ENCODE measurements around the gene CDK9. TPM values are rescaled to one million over a fixed set of nuclear protein-coding genes. Genes with fewer than 3 reads are reported as not detected.

The CDK9 gene
- total RNA-seq, 2 experiments from 2014 or later, result 80.0 to 136 TPM

GRCh38 chr9:127769929-127770582 lies 15.8 kb upstream of the CDK9 start:
- no peaks in the 10 kb centered on the region for H3K9me3 ChIP-seq (ENCODE audit: low read length)
- BruUV-seq (replicated peaks), result no TSS peak
- H3K4me1 ChIP-seq (ENCODE audit: insufficient read depth, low read length, poor library complexity, severe bottlenecking), result peaks cover 63% of the 10 kb centered on the region
- ChIA-PET CTCF (ENCODE audit: unreplicated experiment) (interaction anchor here (0.6 kb wide), 1 partner anchor 16 kb away, joined by 3 read pairs; the partner anchor contains the start of gene CDK9), POLR2A (interaction anchor here (1.1 kb wide), 1 partner anchor 16 kb away, joined by 3 read pairs; the partner anchor contains the start of gene CDK9)
- DNase-seq (ENCODE audit: low spot score), result no peak
- TF ChIP-seq CTCF (conservative IDR thresholded peaks at IDR 0.05; ENCODE audit: low read length) (0 out of 2 replicates have a peak, but pooled peaks have one; percentile 18), EZH2phosphoT487 (IDR thresholded peaks at IDR 0.05; ENCODE audit: borderline replicate concordance, low read depth, low read length) (no peak)
- no peaks in the 10 kb centered on the region for H3K9me2 ChIP-seq (ENCODE audit: insufficient read depth, low read length)
- H3K4me2 ChIP-seq (ENCODE audit: low read length), result peak overlapping the region; percentile 98
- peaks cover 72% of the 10 kb centered on the region for H3K36me3 ChIP-seq (ENCODE audit: insufficient read depth, low read length)
- 0 out of 2 replicates have a peak, but pooled peaks cover 6% of the 10 kb centered on the region for H4K20me1 ChIP-seq (ENCODE audit: insufficient read depth, low read length)
- peak overlapping the region; percentile 69 for H3K4me3 ChIP-seq (ENCODE audit: low read depth, low read length, poor library complexity, severe bottlenecking)
- intact Hi-C loops (cut with micrococcal nuclease; ENCODE audit: unreplicated experiment), result no loop called here
- no peak overlapping the region for H2AFZ ChIP-seq (ENCODE audit: low read length)
- H3K79me2 ChIP-seq (ENCODE audit: insufficient read depth, low read depth, low read length), result peaks cover 23% of the 10 kb centered on the region
- H3K27ac ChIP-seq (ENCODE audit: low read depth, low read length, poor library complexity, severe bottlenecking), result peak overlapping the region; percentile 30

- POLR2A ChIA-PET, result interaction anchor here (0.7 to 1.2 kb wide), 5 partner anchors 9 to 35 kb away, joined by 3 to 5 read pairs (median 3); no protein-coding TSS in a partner anchor
- intact Hi-C loops (cut with micrococcal nuclease; ENCODE audit: unreplicated experiment), result no loop called here
Measured at GRCh38 chr9:127770583-127770904, 15.3 kb upstream of the CDK9 start.

More at GRCh38 chr9:127770583-127770904, 15.3 kb upstream of the CDK9 start:
- no peak for TF ChIP-seq EZH2phosphoT487 (IDR thresholded peaks at IDR 0.05; ENCODE audit: borderline replicate concordance, low read depth, low read length)
- no peak for TF ChIP-seq CTCF (conservative IDR thresholded peaks at IDR 0.05; ENCODE audit: low read length)
- Histone ChIP-seq H3K27ac (ENCODE audit: low read depth, low read length, poor library complexity, severe bottlenecking) (peak overlapping the region; percentile 30), H3K79me2 (ENCODE audit: insufficient read depth, low read depth, low read length) (peaks cover 28% of the 10 kb centered on the region), H3K36me3 (ENCODE audit: insufficient read depth, low read length) (peaks cover 68% of the 10 kb centered on the region), H2AFZ (ENCODE audit: low read length) (no peak overlapping the region), H4K20me1 (ENCODE audit: insufficient read depth, low read length) (0 out of 2 replicates have a peak, but pooled peaks cover 6% of the 10 kb centered on the region), H3K9me2 (ENCODE audit: insufficient read depth, low read length) (no peaks in the 10 kb centered on the region), H3K4me3 (ENCODE audit: low read depth, low read length, poor library complexity, severe bottlenecking) (peak overlapping the region; percentile 69), H3K9me3 (ENCODE audit: low read length) (no peaks in the 10 kb centered on the region), H3K4me1 (ENCODE audit: insufficient read depth, low read length, poor library complexity, severe bottlenecking) (peaks cover 68% of the 10 kb centered on the region), H3K4me2 (ENCODE audit: low read length) (peak overlapping the region; percentile 98)
- CTCF ChIA-PET (ENCODE audit: unreplicated experiment), result interaction anchor here (0.6 to 1.8 kb wide), 3 partner anchors 14 to 54 kb away, joined by 3 to 8 read pairs (median 4); partner anchors contain the start of gene CDK9
- no peak for DNase-seq (ENCODE audit: low spot score)
- BruUV-seq (replicated peaks), result no TSS peak
